Activated CD4-positive, alpha-beta T cell treated with anti-CD3 and anti-CD28 coated beads, Interleukin-2, amount 10 ng/mL, durations not matched to agents 7 days and 5 days (primary cell): ENCODE results near the gene NCKAP5L. TPM values are rescaled to one million over a fixed set of nuclear protein-coding genes. Genes with fewer than 3 reads are reported as not detected.

Experiments
- CTCF ChIA-PET: fragments of 350-600 bp; sonication (Branson Sonifier 250); formaldehyde crosslinking; loops from one replicate; lab custom pipeline; 2021; ENCODE audit warnings: antibody characterized with exemption; lab: Charles Lee
- POLR2A ChIA-PET: fragments of 350-600 bp; sonication (Branson Sonifier 250); formaldehyde crosslinking; loops from one replicate; lab custom pipeline; 2021; ENCODE audit warnings: antibody characterized with exemption; lab: Charles Lee
- DNase-seq: peaks from one replicate; pipeline ENCODE4 v3.0.0-alpha.2; 2020
- H3K27ac Mint-ChIP-seq: one replicate; pipeline ENCODE4 v1.8.0; 2021; ENCODE audit warnings: mild to moderate bottlenecking, moderate library complexity, mixed read lengths
- H3K27me3 Mint-ChIP-seq: one replicate; pipeline ENCODE4 v1.8.0; 2021; ENCODE audit warnings: mixed read lengths
- H3K36me3 Mint-ChIP-seq: one replicate; pipeline ENCODE4 v1.8.0; 2021; ENCODE audit warnings: low read depth, mixed read lengths
- H3K4me1 Mint-ChIP-seq: one replicate; pipeline ENCODE4 v1.8.0; 2021; ENCODE audit warnings: mixed read lengths
- H3K4me3 Mint-ChIP-seq: one replicate; pipeline ENCODE4 v1.8.0; 2021; ENCODE audit warnings: mild to moderate bottlenecking, moderate library complexity, mixed read lengths
- H3K9me3 Mint-ChIP-seq: one replicate; pipeline ENCODE4 v1.8.0; 2021; ENCODE audit warnings: mixed read lengths
- total RNA-seq, 2 experiments: library from RNA; stranded (reverse); gene quantifications; one replicate each; pipeline ENCODE4 v1.2.3, GENCODE V29; 2021

NCKAP5L gene
- total RNA-seq, 2 experiments from 2014 or later = 4.0 to 4.5 TPM

- ChIA-PET CTCF (interaction anchor here (0.5 to 1.2 kb wide), 7 partner anchors 8 to 523 kb away, joined by 3 to 4 read pairs (median 4); no protein-coding TSS in a partner anchor), POLR2A (interaction anchor here (0.7 kb wide), 1 partner anchor 127 kb away, joined by 4 read pairs; no protein-coding TSS in a partner anchor)
- H3K27ac Mint-ChIP-seq = no peak overlapping the region
Observed at GRCh38 chr12:49800421-49801140, 27.6 kb downstream of the NCKAP5L start.

GRCh38 chr12:49798934-49799333, 29.3 kb downstream of the NCKAP5L start:
- POLR2A ChIA-PET = no interaction called here

More at GRCh38 chr12:49800421-49801140, 27.6 kb downstream of the NCKAP5L start:
- Mint-ChIP-seq H3K9me3 (no peaks in the 10 kb centered on the region), H3K27me3 (no peaks in the 10 kb centered on the region), H3K36me3 (no peaks in the 10 kb centered on the region), H3K4me3 (no peak overlapping the region), H3K4me1 (no peaks in the 10 kb centered on the region)
- DNase-seq = no peak

GRCh38 chr12:49798248-49798647, 30.0 kb downstream of the NCKAP5L start:
- CTCF ChIA-PET = interaction anchor here (0.6 to 1.3 kb wide), 3 partner anchors 15 to 1411 kb away, joined by 3 to 5 read pairs (median 3); no protein-coding TSS in a partner anchor
- Mint-ChIP-seq H3K4me1 (no peaks in the 10 kb centered on the region), H3K27ac (no peak overlapping the region), H3K27me3 (no peaks in the 10 kb centered on the region), H3K36me3 (no peaks in the 10 kb centered on the region), H3K4me3 (no peak overlapping the region), H3K9me3 (no peaks in the 10 kb centered on the region)
- POLR2A ChIA-PET = no interaction called here
- no peak for DNase-seq

More at GRCh38 chr12:49798934-49799333, 29.3 kb downstream of the NCKAP5L start:
- Mint-ChIP-seq H3K4me1 (no peaks in the 10 kb centered on the region), H3K27ac (no peak overlapping the region), H3K27me3 (no peaks in the 10 kb centered on the region), H3K36me3 (no peaks in the 10 kb centered on the region), H3K9me3 (no peaks in the 10 kb centered on the region), H3K4me3 (no peak overlapping the region)
- CTCF ChIA-PET = interaction anchor here (0.9 to 1.3 kb wide), 2 partner anchors 21 to 58 kb away, joined by 3 to 5 read pairs; partner anchors contain the start of gene TMBIM6
- DNase-seq = no peak

- H3K4me1 Mint-ChIP-seq = no peaks in the 10 kb centered on the region
- CTCF ChIA-PET = interaction anchor here (0.6 to 2.8 kb wide), 2 partner anchors 19 to 1411 kb away, joined by 3 to 13 read pairs; no protein-coding TSS in a partner anchor
- H3K27ac Mint-ChIP-seq = no peak overlapping the region
- H3K9me3 Mint-ChIP-seq = no peaks in the 10 kb centered on the region
- no peak overlapping the region for H3K4me3 Mint-ChIP-seq
- POLR2A ChIA-PET = no interaction called here
- no peaks in the 10 kb centered on the region for H3K27me3 Mint-ChIP-seq
- H3K36me3 Mint-ChIP-seq = no peaks in the 10 kb centered on the region
- no peak for DNase-seq
Observed at GRCh38 chr12:49797449-49797776, 30.8 kb downstream of the NCKAP5L start.

- no peak for DNase-seq
- no peak overlapping the region for H3K27ac Mint-ChIP-seq
- CTCF ChIA-PET = interaction anchor here (0.5 to 2.8 kb wide), 4 partner anchors 8 to 56 kb away, joined by 3 to 13 read pairs (median 4); partner anchors contain the start of gene TMBIM6
- H3K36me3 Mint-ChIP-seq = no peaks in the 10 kb centered on the region
- POLR2A ChIA-PET = no interaction called here
- H3K4me1 Mint-ChIP-seq = no peaks in the 10 kb centered on the region
- H3K4me3 Mint-ChIP-seq = no peak overlapping the region
- no peaks in the 10 kb centered on the region for H3K9me3 Mint-ChIP-seq
- no peaks in the 10 kb centered on the region for H3K27me3 Mint-ChIP-seq
Observed at GRCh38 chr12:49796606-49797448, 31.4 kb downstream of the NCKAP5L start.

- no peak for DNase-seq
- Mint-ChIP-seq H3K9me3 (no peaks in the 10 kb centered on the region), H3K27me3 (no peaks in the 10 kb centered on the region), H3K27ac (no peak overlapping the region), H3K4me3 (no peak overlapping the region), H3K36me3 (no peaks in the 10 kb centered on the region), H3K4me1 (no peaks in the 10 kb centered on the region)
- POLR2A ChIA-PET = no interaction called here
- CTCF ChIA-PET = interaction anchor here (0.5 to 2.8 kb wide), 5 partner anchors 9 to 87 kb away, joined by 3 to 13 read pairs (median 3); partner anchors contain the start of gene TMBIM6
Observed at GRCh38 chr12:49796155-49796554, 32.1 kb downstream of the NCKAP5L start.

GRCh38 chr12:49795654-49796105, 32.5 kb downstream of the NCKAP5L start:
- Mint-ChIP-seq H3K27ac (no peak overlapping the region), H3K9me3 (no peaks in the 10 kb centered on the region), H3K4me3 (no peak overlapping the region), H3K36me3 (no peaks in the 10 kb centered on the region), H3K4me1 (no peaks in the 10 kb centered on the region), H3K27me3 (no peaks in the 10 kb centered on the region)
- ChIA-PET CTCF (interaction anchor here (0.6 to 2.8 kb wide), 4 partner anchors 9 to 87 kb away, joined by 3 to 13 read pairs (median 4); partner anchors contain the start of gene TMBIM6), POLR2A (no interaction called here)
- DNase-seq = no peak

GRCh38 chr12:49794811-49795653, 33.2 kb downstream of the NCKAP5L start:
- Mint-ChIP-seq H3K4me1 (no peaks in the 10 kb centered on the region), H3K27me3 (no peaks in the 10 kb centered on the region), H3K27ac (no peak overlapping the region), H3K36me3 (no peaks in the 10 kb centered on the region), H3K4me3 (no peak overlapping the region), H3K9me3 (no peaks in the 10 kb centered on the region)
- POLR2A ChIA-PET = no interaction called here
- no peak for DNase-seq
- CTCF ChIA-PET = interaction anchor here (0.6 to 2.8 kb wide), 4 partner anchors 10 to 88 kb away, joined by 3 to 13 read pairs (median 4); partner anchors contain the start of gene TMBIM6

- no peaks in the 10 kb centered on the region for H3K9me3 Mint-ChIP-seq
- ChIA-PET CTCF (interaction anchor here (1.0 kb wide), 1 partner anchor 151 kb away, joined by 3 read pairs; no protein-coding TSS in a partner anchor), POLR2A (no interaction called here)
- H3K27ac Mint-ChIP-seq = no peak overlapping the region
- no peaks in the 10 kb centered on the region for H3K27me3 Mint-ChIP-seq
- no peak for DNase-seq
- H3K36me3 Mint-ChIP-seq = no peaks in the 10 kb centered on the region
- H3K4me1 Mint-ChIP-seq = no peaks in the 10 kb centered on the region
- H3K4me3 Mint-ChIP-seq = no peak overlapping the region
Observed at GRCh38 chr12:49794021-49794420, 34.2 kb downstream of the NCKAP5L start.

- H3K27me3 Mint-ChIP-seq = no peaks in the 10 kb centered on the region
- no peaks in the 10 kb centered on the region for H3K4me1 Mint-ChIP-seq
- no peak overlapping the region for H3K27ac Mint-ChIP-seq
- H3K4me3 Mint-ChIP-seq = no peak overlapping the region
- no peak for DNase-seq
- no peaks in the 10 kb centered on the region for H3K36me3 Mint-ChIP-seq
- H3K9me3 Mint-ChIP-seq = no peaks in the 10 kb centered on the region
- POLR2A ChIA-PET = no interaction called here
- CTCF ChIA-PET = interaction anchor here (1.0 kb wide), 1 partner anchor 151 kb away, joined by 3 read pairs; no protein-coding TSS in a partner anchor
Observed at GRCh38 chr12:49793620-49794019, 34.6 kb downstream of the NCKAP5L start.

GRCh38 chr12:49792976-49793580, 35.1 kb downstream of the NCKAP5L start:
- Mint-ChIP-seq H3K4me1 (no peaks in the 10 kb centered on the region), H3K4me3 (no peak overlapping the region)

More at GRCh38 chr12:49792976-49793580, 35.1 kb downstream of the NCKAP5L start:
- ChIA-PET POLR2A (no interaction called here), CTCF (no interaction called here)
- Mint-ChIP-seq H3K27me3 (no peaks in the 10 kb centered on the region), H3K27ac (no peak overlapping the region), H3K9me3 (no peaks in the 10 kb centered on the region), H3K36me3 (no peaks in the 10 kb centered on the region)
- DNase-seq = no peak
